K562 (cell line): Measurements from ENCODE around the gene SMG6.

Source experiments
- CCNT2 ChIP-seq: IDR thresholded peaks from 2 replicates; pipeline ENCODE4 v1.6.1; 2011; ENCODE audit warnings: borderline replicate concordance, low read depth, mild to moderate bottlenecking, moderate library complexity, mixed read lengths, low read length; ENCODE audit not compliant: insufficient read length; ENCODE audit errors: extremely low read depth
- EZH2 ChIP-seq: IDR thresholded peaks from 2 replicates; pipeline ENCODE4 v1.6.1; 2012; ENCODE audit warnings: low read depth, mild to moderate bottlenecking, inconsistent platforms, low read length, borderline replicate concordance
- HDGF ChIP-seq: fragments of 450-650 bp; IDR thresholded peaks from 2 replicates; pipeline ENCODE4 v1.6.1; 2016
- MYC ChIP-seq, 2 experiments: fragments of 250-450 bp in 1 of 2; sonication (Bioruptor Pico) in 1 of 2; IDR thresholded peaks; 2 replicates each; pipeline versions ENCODE4 v1.5.1 to v1.6.1; 2012 to 2021; ENCODE audit warnings: low read depth in 2 of 2, borderline replicate concordance in 1 of 2, improper control_type of control experiment in 1 of 2, low read length in 1 of 2, mild to moderate bottlenecking in 1 of 2, moderate library complexity in 1 of 2
- POLR2A ChIP-seq: fragments of 450-650 bp; conservative IDR thresholded peaks from 2 replicates; pipeline ENCODE4 v1.6.1; 2016
- RBBP5 ChIP-seq: fragments of 200-600 bp; sonication (generic); IDR thresholded peaks from 2 replicates; pipeline ENCODE4 v1.6.1; 2012; ENCODE audit warnings: borderline replicate concordance, mild to moderate bottlenecking, low read length, control low read depth, inconsistent platforms; ENCODE audit not compliant: insufficient read depth, poor library complexity, severe bottlenecking
- SIX5 ChIP-seq, 2 experiments: IDR thresholded peaks; 2 replicates each; pipeline ENCODE4 v1.6.1; 2011; ENCODE audit warnings: low read length in 2 of 2, borderline replicate concordance in 1 of 2, low read depth in 1 of 2, mild to moderate bottlenecking in 1 of 2, moderate library complexity in 1 of 2; ENCODE audit not compliant: insufficient read depth in 1 of 2
- TAF1 ChIP-seq: IDR thresholded peaks from 2 replicates; pipeline ENCODE4 v1.6.1; 2011; ENCODE audit warnings: mild to moderate bottlenecking, low read length, moderate library complexity; ENCODE audit not compliant: insufficient read depth, control insufficient read depth, severe bottlenecking; ENCODE audit errors: extremely low read depth
- ZFP30 ChIP-seq: fragments of 250-450 bp; sonication (Bioruptor Pico); IDR thresholded peaks from 2 replicates; pipeline ENCODE4 v1.8.0; 2022; ENCODE audit warnings: moderate library complexity, mild to moderate bottlenecking, inconsistent platforms, borderline replicate concordance
- ZNF224 ChIP-seq: sonication (generic); formaldehyde crosslinking; IDR thresholded peaks from 2 replicates; pipeline ENCODE4 v1.8.0; 2022; ENCODE audit warnings: mild to moderate bottlenecking, missing genetic modification reagents
- TF ChIP-seq, protein P1 (sequence below), 3 experiments: IDR thresholded peaks in 2 of 3; conservative IDR thresholded peaks in 1 of 3; 2 replicates each; pipeline ENCODE4 v1.5.1; 2011 to 2012; ENCODE audit warnings: low read length in 3 of 3, mild to moderate bottlenecking in 3 of 3, control low read depth in 2 of 3, improper control_type of control experiment in 1 of 3, inconsistent platforms in 1 of 3, low read depth in 1 of 3, mixed read lengths in 1 of 3, moderate library complexity in 1 of 3; ENCODE audit not compliant: insufficient read depth in 2 of 3
- TF ChIP-seq, protein P2 (sequence below): sonication (generic); formaldehyde crosslinking; IDR thresholded peaks from 2 replicates; pipeline ENCODE4 v1.9.0; 2022; ENCODE audit warnings: mild to moderate bottlenecking, missing genetic modification reagents

- no peak for TF ChIP-seq SIX5 (IDR thresholded peaks at IDR 0.05; ENCODE audit: borderline replicate concordance in 1 of 2, insufficient read depth in 1 of 2, low read depth in 1 of 2, low read length in 2 of 2)
- TF ChIP-seq TAF1, result no peak
- no peak for TF ChIP-seq HDGF
- TF ChIP-seq RBBP5, result no peak
- no peak for TF ChIP-seq CCNT2
- no peak for TF ChIP-seq MYC (IDR thresholded peaks at IDR 0.05; ENCODE audit: low read depth, low read length)
- TF ChIP-seq MYC (CRISPR knock-in tag; IDR thresholded peaks at IDR 0.05; ENCODE audit: borderline replicate concordance, low read depth), result no peak
- no peak for TF ChIP-seq EZH2
- TF ChIP-seq, protein P1, sequence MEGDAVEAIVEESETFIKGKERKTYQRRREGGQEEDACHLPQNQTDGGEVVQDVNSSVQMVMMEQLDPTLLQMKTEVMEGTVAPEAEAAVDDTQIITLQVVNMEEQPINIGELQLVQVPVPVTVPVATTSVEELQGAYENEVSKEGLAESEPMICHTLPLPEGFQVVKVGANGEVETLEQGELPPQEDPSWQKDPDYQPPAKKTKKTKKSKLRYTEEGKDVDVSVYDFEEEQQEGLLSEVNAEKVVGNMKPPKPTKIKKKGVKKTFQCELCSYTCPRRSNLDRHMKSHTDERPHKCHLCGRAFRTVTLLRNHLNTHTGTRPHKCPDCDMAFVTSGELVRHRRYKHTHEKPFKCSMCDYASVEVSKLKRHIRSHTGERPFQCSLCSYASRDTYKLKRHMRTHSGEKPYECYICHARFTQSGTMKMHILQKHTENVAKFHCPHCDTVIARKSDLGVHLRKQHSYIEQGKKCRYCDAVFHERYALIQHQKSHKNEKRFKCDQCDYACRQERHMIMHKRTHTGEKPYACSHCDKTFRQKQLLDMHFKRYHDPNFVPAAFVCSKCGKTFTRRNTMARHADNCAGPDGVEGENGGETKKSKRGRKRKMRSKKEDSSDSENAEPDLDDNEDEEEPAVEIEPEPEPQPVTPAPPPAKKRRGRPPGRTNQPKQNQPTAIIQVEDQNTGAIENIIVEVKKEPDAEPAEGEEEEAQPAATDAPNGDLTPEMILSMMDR (IDR thresholded peaks at IDR 0.05 in 2 of 3, conservative IDR thresholded peaks at IDR 0.05 in 1 of 3; ENCODE audit: insufficient read depth in 2 of 3, low read depth in 1 of 3, low read length in 3 of 3), result no peak
- TF ChIP-seq, protein P2, sequence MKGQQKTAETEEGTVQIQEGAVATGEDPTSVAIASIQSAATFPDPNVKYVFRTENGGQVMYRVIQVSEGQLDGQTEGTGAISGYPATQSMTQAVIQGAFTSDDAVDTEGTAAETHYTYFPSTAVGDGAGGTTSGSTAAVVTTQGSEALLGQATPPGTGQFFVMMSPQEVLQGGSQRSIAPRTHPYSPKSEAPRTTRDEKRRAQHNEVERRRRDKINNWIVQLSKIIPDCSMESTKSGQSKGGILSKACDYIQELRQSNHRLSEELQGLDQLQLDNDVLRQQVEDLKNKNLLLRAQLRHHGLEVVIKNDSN (CRISPR knock-in tag), result no peak
- TF ChIP-seq ZFP30 (CRISPR knock-in tag), result no peak
- no peak for TF ChIP-seq POLR2A
- no peak for TF ChIP-seq ZNF224 (CRISPR knock-in tag)
Measured at GRCh38 chr17:2186937-2187336, 116.6 kb downstream of the SMG6 start.
